Esophagus squamous epithelium (tissue), 4 donors: ENCODE measurements around the gene SLC6A13.

Experiments
- CTCF ChIP-seq, 6 experiments: fragments of 450-650 bp in 4 of 6; fragments of 200-600 bp in 2 of 6; sonication (generic) in 2 of 6; IDR thresholded peaks; one replicate each; pipeline ENCODE4 v1.5.1; 2016 to 2019; ENCODE audit warnings: antibody characterized with exemption in 6 of 6, mild to moderate bottlenecking in 4 of 6, moderate library complexity in 4 of 6
- POLR2A ChIP-seq, 4 donors: fragments of 450-650 bp; IDR thresholded peaks; one replicate each; pipeline ENCODE4 v1.6.1; 2017; ENCODE audit warnings: antibody characterized with exemption in 4 of 4, mild to moderate bottlenecking in 4 of 4, moderate library complexity in 3 of 4

GRCh38 chr12:254039-254438 is 8.6 kb downstream of the SLC6A13 start:
- TF ChIP-seq CTCF (IDR thresholded peaks at IDR 0.05) (no peak), POLR2A (IDR thresholded peaks at IDR 0.05) (no peak)
